T-cell (primary cell): ENCODE results near the gene MGAT4B. TPM values are rescaled to one million over a fixed set of nuclear protein-coding genes. Genes with fewer than 3 reads are reported as not detected.
A peak's percentile ranks its signal among the peaks of the same experiment; 100 is the strongest.

Experiments
- ATAC-seq, 4 experiments: fragments of 200-7000 bp in 3 of 4; fragments of 150-1000 bp in 1 of 4; cut with Tn5 transposase; replicated peaks in 1 of 4; 1 replicate in 3 of 4; 2 replicates in 1 of 4; pipeline ENCODE4 v1.10.0; 2021; ENCODE audit warnings: moderate library complexity in 3 of 4, mild to moderate bottlenecking in 2 of 4, moderate number of reproducible peaks in 1 of 4
- CTCF ChIA-PET, 2 donors: fragments of 300-600 bp; sonication (Branson Sonifier 250); formaldehyde crosslinking; loops; one replicate each; lab custom pipeline; 2022; ENCODE audit warnings: antibody characterized with exemption in 2 of 2; lab: Charles Lee
- POLR2A ChIA-PET, 2 donors: fragments of 300-600 bp; sonication (Branson Sonifier 250); formaldehyde crosslinking; loops; one replicate each; lab custom pipeline; 2022; ENCODE audit warnings: antibody characterized with exemption in 2 of 2; lab: Charles Lee
- DNase-seq, 35 experiments: peaks; one replicate each; pipeline versions ENCODE4 v3.0.0 to v3.0.0-alpha.2; 2013 to 2023
- H3K27ac ChIP-seq: one replicate; pipeline ENCODE4 v1.5.1; 2013; ENCODE audit warnings: low read length
- H3K27me3 ChIP-seq, 2 experiments: replicated peaks in 1 of 2; 1 replicate in 1 of 2; 2 replicates in 1 of 2; pipeline versions ENCODE4 v1.6.1 to v1.7.0; 2013; ENCODE audit warnings: low read length in 1 of 2, mixed read lengths in 1 of 2; ENCODE audit not compliant: control insufficient read depth in 2 of 2, insufficient read depth in 2 of 2; ENCODE audit errors: extremely low read depth in 1 of 2
- H3K36me3 ChIP-seq, 2 donors: 1 replicate in 1 of 2; 2 replicates in 1 of 2; pipeline versions ENCODE4 v1.6.1 to v1.7.0; 2013; ENCODE audit warnings: low read length in 1 of 2; ENCODE audit not compliant: control insufficient read depth in 2 of 2, insufficient read depth in 1 of 2; ENCODE audit errors: extremely low read depth in 1 of 2
- H3K4me1 ChIP-seq, 2 experiments: 1 replicate in 1 of 2; 2 replicates in 1 of 2; pipeline versions ENCODE4 v1.6.1 to v1.7.0; 2013; ENCODE audit warnings: low read length in 2 of 2, mixed read lengths in 1 of 2; ENCODE audit not compliant: insufficient read depth in 2 of 2, control insufficient read depth in 1 of 2; ENCODE audit errors: extremely low read depth in 1 of 2
- H3K4me3 ChIP-seq, 2 donors: 1 replicate in 1 of 2; 2 replicates in 1 of 2; pipeline versions ENCODE4 v1.5.1 to v1.7.0; 2013; ENCODE audit warnings: mild to moderate bottlenecking in 2 of 2, low read length in 1 of 2, moderate library complexity in 1 of 2; ENCODE audit not compliant: control insufficient read depth in 1 of 2; ENCODE audit errors: extremely low read depth in 1 of 2
- H3K9me3 ChIP-seq: 2 replicates; pipeline ENCODE4 v1.7.0; 2013
- H3K27ac Mint-ChIP-seq, 2 donors: one replicate each; pipeline ENCODE4 v1.8.0; 2020 to 2021; ENCODE audit warnings: mild to moderate bottlenecking in 2 of 2, mixed read lengths in 2 of 2
- H3K27me3 Mint-ChIP-seq, 2 donors: one replicate each; pipeline ENCODE4 v1.8.0; 2021 to 2022; ENCODE audit warnings: mixed read lengths in 2 of 2
- H3K36me3 Mint-ChIP-seq: one replicate; pipeline ENCODE4 v1.8.0; 2021; ENCODE audit warnings: mixed read lengths
- H3K4me1 Mint-ChIP-seq, 3 donors: one replicate each; pipeline ENCODE4 v1.8.0; 2020 to 2022; ENCODE audit warnings: mixed read lengths in 3 of 3, mild to moderate bottlenecking in 1 of 3
- H3K4me3 Mint-ChIP-seq, 3 donors: one replicate each; pipeline ENCODE4 v1.8.0; 2020 to 2022; ENCODE audit warnings: mild to moderate bottlenecking in 3 of 3, mixed read lengths in 3 of 3, moderate library complexity in 3 of 3
- H3K9me3 Mint-ChIP-seq, 3 donors: one replicate each; pipeline ENCODE4 v1.8.0; 2020 to 2022; ENCODE audit warnings: mixed read lengths in 3 of 3
- WGBS: methylation state at CpG from one replicate; pipeline ENCODE4 v1.1.5; 2013; ENCODE audit warnings: missing lambda C conversion rate; ENCODE audit not compliant: insufficient coverage; 5-methylcytosine and 5-hydroxymethylcytosine counted together
- total RNA-seq, 35 experiments: library from RNA in 6 of 35; stranded (reverse) in 6 of 35; fragments of 120-200 nt in 1 of 35; gene quantifications; one replicate each; pipeline versions ENCODE4 v1.2.1 to v1.2.4 and lab custom pipeline; 2013 to 2026

Gene MGAT4B
- total RNA-seq, 5 donors from 2014 or later (not counting 1 experiment from before 2014, with no cell fraction given) = 119 to 159 (median 132) TPM

DNA sequence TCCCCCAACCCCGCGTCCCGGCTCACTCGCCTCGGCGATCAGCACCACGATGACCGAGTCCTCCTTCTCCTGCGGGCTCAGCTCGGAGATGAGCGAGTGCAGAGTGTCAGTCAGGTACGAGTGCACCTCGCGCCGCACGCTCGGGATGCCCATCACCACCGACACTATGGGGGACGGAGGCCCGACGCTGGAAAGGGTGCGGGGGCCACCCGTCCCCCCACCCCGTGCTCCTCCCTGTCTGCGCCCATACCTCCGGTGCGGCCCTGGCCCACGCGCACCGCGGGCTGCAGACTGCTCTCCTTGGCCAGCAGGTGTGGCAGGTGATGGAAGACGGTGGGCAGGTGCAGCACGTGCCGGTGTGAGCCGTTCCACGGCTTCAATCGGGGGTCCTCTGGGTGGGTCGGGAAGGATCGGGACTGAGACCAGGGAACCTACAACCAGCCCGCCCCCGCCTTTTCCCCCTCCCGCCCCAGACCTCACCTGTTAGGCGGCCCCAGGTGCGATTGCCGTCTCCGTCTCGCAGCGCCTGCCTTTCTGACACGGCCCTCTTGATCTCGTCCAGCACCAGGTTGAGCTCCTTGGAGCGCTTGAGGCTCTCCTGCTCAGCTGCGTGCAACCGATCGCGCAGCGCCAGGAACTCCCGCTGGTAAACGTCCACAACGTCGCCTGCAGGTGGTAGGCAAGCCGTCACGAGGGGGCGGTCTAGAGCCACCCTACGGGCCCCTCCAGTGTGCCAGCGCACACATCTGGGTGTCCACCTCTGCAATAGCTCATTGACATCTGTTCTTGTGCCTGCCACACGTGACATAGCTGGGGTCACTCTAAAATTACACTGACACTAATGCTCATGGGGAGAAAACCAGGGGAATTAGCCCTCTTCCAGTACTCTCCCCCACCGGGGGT is 5.1 kb downstream of the MGAT4B start:
- no peaks in the 10 kb centered on the region for H3K27me3 ChIP-seq
- H3K4me1 ChIP-seq = peaks cover 18 to 46% of the 10 kb centered on the region in 2 experiments
- peak; percentile 35 to 64 (median 48) for ATAC-seq
- Mint-ChIP-seq H3K27me3 (no peaks in the 10 kb centered on the region), H3K4me3 (no peak overlapping the region), H3K27ac (peak overlapping the region; percentile 42 to 72), H3K9me3 (no peaks in the 10 kb centered on the region), H3K4me1 (peaks cover 33 to 40% (median 36%) of the 10 kb centered on the region in 3 donors), H3K36me3 (peaks cover 12% of the 10 kb centered on the region)
- H3K9me3 ChIP-seq = no peaks in the 10 kb centered on the region
- H3K4me3 ChIP-seq = no peak overlapping the region
- 67% methylated on average over 63 of the region's 67 CpGs for WGBS
- DNase-seq = peak; percentile 62 to 89 (median 78)
- no peak overlapping the region for H3K27ac ChIP-seq
- ChIA-PET CTCF (interaction anchor here (0.5 to 1.2 kb wide), 12 partner anchors 9 to 279 kb away, joined by 3 to 9 read pairs (median 4); partner anchors contain the start of genes SQSTM1 (in 1 of the 2) and TBC1D9B (in 1 of the 2)), POLR2A (interaction anchor here in 1 of 2 donors (0.6 kb wide), 1 partner anchor 32 kb away, joined by 4 read pairs; no protein-coding TSS in a partner anchor)
- H3K36me3 ChIP-seq = peaks cover 13 to 24% of the 10 kb centered on the region in 2 donors

DNA sequence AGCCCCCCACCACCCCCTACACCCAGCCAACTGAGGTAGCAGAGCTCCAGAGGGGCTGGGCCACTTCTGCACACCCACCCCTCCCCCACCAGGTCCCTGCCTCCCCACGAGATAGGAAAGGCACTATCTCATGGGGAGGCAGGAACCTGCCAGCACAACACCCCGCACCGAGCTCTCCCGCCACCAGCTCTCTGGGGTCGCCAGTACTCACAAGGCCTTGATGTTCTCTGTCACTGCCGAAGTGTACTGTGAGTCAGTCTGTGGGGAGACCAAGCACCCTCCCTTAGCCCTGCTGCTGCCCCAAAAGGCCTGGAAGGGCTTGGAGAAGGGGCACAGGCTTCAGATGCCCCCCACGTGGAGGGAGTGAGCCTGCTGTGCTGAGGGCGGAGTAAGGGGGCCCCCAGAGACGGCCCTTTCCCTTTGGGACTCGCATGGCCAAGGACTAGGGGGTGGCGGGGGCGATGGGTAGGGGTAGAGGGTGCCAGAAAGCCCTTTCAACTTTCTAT is 5.9 kb downstream of the MGAT4B start:
- Histone ChIP-seq H3K27ac (no peak overlapping the region), H3K4me1 (peaks cover 18 to 50% of the 10 kb centered on the region in 2 experiments), H3K9me3 (no peaks in the 10 kb centered on the region), H3K27me3 (no peaks in the 10 kb centered on the region), H3K4me3 (no peak overlapping the region), H3K36me3 (peaks cover 13 to 24% of the 10 kb centered on the region in 2 donors)
- peaks cover 12% of the 10 kb centered on the region for H3K36me3 Mint-ChIP-seq
- no peak overlapping the region for H3K4me3 Mint-ChIP-seq
- POLR2A ChIA-PET = no interaction called here
- no peaks in the 10 kb centered on the region for H3K27me3 Mint-ChIP-seq
- 85% methylated on average over 7 of the region's 12 CpGs for WGBS
- H3K4me1 Mint-ChIP-seq = peaks cover 33 to 40% (median 36%) of the 10 kb centered on the region in 3 donors
- no peaks in the 10 kb centered on the region for H3K9me3 Mint-ChIP-seq
- H3K27ac Mint-ChIP-seq = no peak overlapping the region
- ATAC-seq (no peak), DNase-seq (no peak)
- CTCF ChIA-PET = interaction anchor here in 1 of 2 donors (0.6 to 0.7 kb wide), 2 partner anchors 11 to 279 kb away, joined by 4 to 8 read pairs; no protein-coding TSS in a partner anchor

DNA sequence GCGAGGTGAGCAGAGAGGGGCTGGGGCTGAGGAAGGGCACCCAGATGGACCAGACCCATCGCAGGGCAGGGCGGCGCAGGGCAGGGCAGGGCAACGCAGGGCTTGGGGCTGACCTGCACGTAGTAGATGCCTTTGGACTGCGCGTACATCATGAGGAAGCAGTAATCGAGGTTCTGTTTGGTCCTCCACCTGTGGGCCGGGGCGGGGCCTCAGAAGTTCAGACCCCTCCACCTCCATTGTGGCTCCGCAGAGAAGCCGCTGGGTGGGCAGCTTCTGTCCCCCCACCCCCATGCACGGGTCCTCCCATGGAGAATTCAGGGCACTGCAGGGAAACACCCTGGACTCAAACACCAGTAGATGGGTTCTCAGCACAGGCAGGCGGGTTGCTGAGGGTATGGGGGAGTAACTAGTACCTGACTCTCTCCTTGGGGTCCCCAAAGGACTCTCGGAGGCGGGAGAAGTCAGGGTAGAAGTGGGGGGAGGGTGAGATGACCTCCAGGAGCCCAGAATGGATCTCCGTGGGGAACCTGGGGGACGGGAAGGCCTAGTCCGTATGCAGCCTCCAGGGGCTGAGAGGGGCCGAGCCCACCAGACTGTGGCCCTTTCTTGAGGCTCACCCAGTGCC is 6.5 kb downstream of the MGAT4B start:
- Histone ChIP-seq H3K4me3 (no peak overlapping the region), H3K36me3 (peaks cover 13 to 24% of the 10 kb centered on the region in 2 donors), H3K4me1 (peaks cover 19 to 50% of the 10 kb centered on the region in 2 experiments), H3K27ac (no peak overlapping the region), H3K9me3 (no peaks in the 10 kb centered on the region), H3K27me3 (no peaks in the 10 kb centered on the region)
- H3K4me3 Mint-ChIP-seq = no peak overlapping the region
- POLR2A ChIA-PET = interaction anchor here in 1 of 2 donors (0.5 kb wide), 1 partner anchor 11 kb away, joined by 3 read pairs; no protein-coding TSS in a partner anchor
- H3K27ac Mint-ChIP-seq = no peak overlapping the region
- no peaks in the 10 kb centered on the region for H3K9me3 Mint-ChIP-seq
- no peak for DNase-seq
- ATAC-seq = no peak
- peaks cover 12% of the 10 kb centered on the region for H3K36me3 Mint-ChIP-seq
- H3K4me1 Mint-ChIP-seq = peaks cover 31 to 37% (median 34%) of the 10 kb centered on the region in 3 donors
- CTCF ChIA-PET = interaction anchor here in 1 of 2 donors (0.7 kb wide), 1 partner anchor 279 kb away, joined by 8 read pairs; no protein-coding TSS in a partner anchor
- WGBS = 98% methylated on average over 13 of the region's 21 CpGs
- no peaks in the 10 kb centered on the region for H3K27me3 Mint-ChIP-seq

DNA sequence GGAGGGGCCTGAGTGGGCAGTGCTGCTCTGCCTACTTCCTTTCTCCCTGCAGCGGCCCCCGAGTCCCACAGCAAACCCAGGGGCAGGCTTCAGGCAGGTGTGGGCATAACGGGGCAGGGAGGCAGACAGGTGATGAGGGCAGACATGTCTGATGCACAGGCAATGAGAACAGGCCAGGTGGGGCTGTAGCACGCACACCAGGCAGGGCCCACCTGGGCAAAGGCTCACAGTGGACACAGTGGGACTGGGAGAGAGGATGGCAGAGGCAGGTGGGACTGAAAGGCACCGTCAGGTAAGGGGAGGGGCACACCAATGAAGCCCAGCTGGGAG is 7.1 kb downstream of the MGAT4B start:
- no peak overlapping the region for H3K27ac ChIP-seq
- DNase-seq (no peak), ATAC-seq (no peak)
- Mint-ChIP-seq H3K27ac (no peak overlapping the region), H3K36me3 (peaks cover 12% of the 10 kb centered on the region), H3K4me3 (no peak overlapping the region), H3K9me3 (no peaks in the 10 kb centered on the region), H3K27me3 (no peaks in the 10 kb centered on the region), H3K4me1 (peaks cover 28 to 37% (median 31%) of the 10 kb centered on the region in 3 donors)
- peaks cover 13 to 24% of the 10 kb centered on the region in 2 donors for H3K36me3 ChIP-seq
- POLR2A ChIA-PET = interaction anchor here in 1 of 2 donors (0.5 kb wide), 1 partner anchor 12 kb away, joined by 3 read pairs; no protein-coding TSS in a partner anchor
- peaks cover 19 to 50% of the 10 kb centered on the region in 2 experiments for H3K4me1 ChIP-seq
- 95% methylated on average over 3 of the region's 5 CpGs for WGBS
- no peaks in the 10 kb centered on the region for H3K9me3 ChIP-seq
- no peak overlapping the region for H3K4me3 ChIP-seq
- CTCF ChIA-PET = no interaction called here
- H3K27me3 ChIP-seq = no peaks in the 10 kb centered on the region

DNA sequence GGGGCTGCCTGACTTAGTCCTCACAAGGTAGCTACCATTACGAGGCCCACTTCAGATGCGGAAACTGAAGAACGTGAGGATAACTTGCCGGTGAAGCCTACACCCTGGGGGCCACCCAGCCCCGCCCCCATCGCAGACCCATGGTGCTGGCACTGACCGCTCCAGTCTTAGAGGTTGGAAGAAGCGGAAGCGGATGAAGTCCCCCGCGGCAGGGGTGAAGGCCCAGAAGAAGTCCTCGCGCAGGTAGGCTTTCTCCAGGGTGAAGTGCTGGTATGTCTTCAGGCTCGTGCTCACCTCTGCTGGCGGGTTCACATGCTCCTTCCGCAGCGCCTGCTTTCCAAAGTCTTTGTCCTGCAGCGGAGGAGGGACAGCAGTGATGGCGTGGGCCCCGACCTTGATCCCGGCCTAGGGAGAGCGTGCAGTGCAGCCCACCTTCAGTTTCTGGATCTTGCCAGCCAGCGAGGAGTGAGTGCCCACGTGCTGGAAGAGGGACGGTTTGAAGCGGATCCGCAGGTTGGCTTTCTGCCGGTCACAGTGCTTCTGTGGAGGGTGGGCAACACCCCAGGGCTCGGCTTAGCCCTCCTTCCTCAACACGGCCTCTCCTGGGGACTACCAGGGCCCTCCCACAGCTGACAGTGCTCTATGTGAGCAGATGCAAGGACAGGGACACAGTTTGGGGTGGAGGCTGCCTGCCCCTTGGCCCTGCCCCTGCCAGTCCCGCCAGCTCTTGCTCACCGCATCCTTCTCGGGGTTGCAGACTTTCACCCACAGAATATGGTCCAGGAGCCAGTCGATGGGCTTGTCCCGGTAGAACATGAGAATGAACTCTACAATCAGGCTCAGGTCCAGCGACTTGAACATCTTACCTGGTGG is 7.7 kb downstream of the MGAT4B start:
- Histone ChIP-seq H3K4me3 (no peak overlapping the region), H3K27ac (no peak overlapping the region), H3K27me3 (no peaks in the 10 kb centered on the region), H3K9me3 (no peaks in the 10 kb centered on the region), H3K4me1 (peaks cover 19 to 50% of the 10 kb centered on the region in 2 experiments), H3K36me3 (peaks cover 13 to 24% of the 10 kb centered on the region in 2 donors)
- H3K27me3 Mint-ChIP-seq = no peaks in the 10 kb centered on the region
- H3K9me3 Mint-ChIP-seq = no peaks in the 10 kb centered on the region
- 99% methylated on average over 34 of the region's 36 CpGs for WGBS
- peaks cover 12% of the 10 kb centered on the region for H3K36me3 Mint-ChIP-seq
- ChIA-PET POLR2A (no interaction called here), CTCF (no interaction called here)
- no peak overlapping the region for H3K27ac Mint-ChIP-seq
- ATAC-seq = no peak
- no peak overlapping the region for H3K4me3 Mint-ChIP-seq
- DNase-seq = no peak
- H3K4me1 Mint-ChIP-seq = peaks cover 28 to 37% (median 31%) of the 10 kb centered on the region in 3 donors
